SW 1271 (cell line): ENCODE data around the gene ITPR1.
A peak's percentile ranks its signal among the peaks of the same experiment; 100 is the strongest.

Experiments
- DNase-seq, 2 experiments: peaks; one replicate each; lab custom pipeline; 2025; lab: John Stamatoyannopoulos, UW

The ITPR1 gene

GRCh38 chr3:4644951-4645350 is 151.8 kb downstream of the ITPR1 start:
- no peak for DNase-seq

GRCh38 chr3:4645468-4645867 is 152.3 kb downstream of the ITPR1 start:
- DNase-seq = no peak

DNA sequence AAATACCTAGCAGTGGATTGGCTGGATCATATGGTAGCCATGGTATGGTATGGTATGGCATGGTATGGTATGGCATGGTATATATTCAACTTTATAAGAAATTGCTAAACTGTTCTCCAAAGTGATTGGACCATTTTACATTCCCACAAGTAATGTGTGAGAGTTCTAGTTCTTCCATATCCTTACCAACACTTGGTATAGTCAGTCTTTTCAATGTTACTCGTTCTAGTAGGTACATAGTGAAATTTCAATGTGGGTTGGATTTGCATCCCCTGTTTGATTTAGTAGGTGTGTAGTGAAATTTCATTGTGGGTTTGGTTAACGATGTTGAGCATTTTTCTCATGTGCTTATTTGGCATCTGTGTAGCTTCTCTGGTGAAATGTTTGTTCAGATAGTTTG is 154.3 kb downstream of the ITPR1 start:
- DNase-seq = no peak

- DNase-seq = no peak
Observed at GRCh38 chr3:4655145-4656045, 162.2 kb downstream of the ITPR1 start.

GRCh38 chr3:4656059-4656458 is 162.9 kb downstream of the ITPR1 start:
- DNase-seq = peak; percentile 27 to 71

DNA sequence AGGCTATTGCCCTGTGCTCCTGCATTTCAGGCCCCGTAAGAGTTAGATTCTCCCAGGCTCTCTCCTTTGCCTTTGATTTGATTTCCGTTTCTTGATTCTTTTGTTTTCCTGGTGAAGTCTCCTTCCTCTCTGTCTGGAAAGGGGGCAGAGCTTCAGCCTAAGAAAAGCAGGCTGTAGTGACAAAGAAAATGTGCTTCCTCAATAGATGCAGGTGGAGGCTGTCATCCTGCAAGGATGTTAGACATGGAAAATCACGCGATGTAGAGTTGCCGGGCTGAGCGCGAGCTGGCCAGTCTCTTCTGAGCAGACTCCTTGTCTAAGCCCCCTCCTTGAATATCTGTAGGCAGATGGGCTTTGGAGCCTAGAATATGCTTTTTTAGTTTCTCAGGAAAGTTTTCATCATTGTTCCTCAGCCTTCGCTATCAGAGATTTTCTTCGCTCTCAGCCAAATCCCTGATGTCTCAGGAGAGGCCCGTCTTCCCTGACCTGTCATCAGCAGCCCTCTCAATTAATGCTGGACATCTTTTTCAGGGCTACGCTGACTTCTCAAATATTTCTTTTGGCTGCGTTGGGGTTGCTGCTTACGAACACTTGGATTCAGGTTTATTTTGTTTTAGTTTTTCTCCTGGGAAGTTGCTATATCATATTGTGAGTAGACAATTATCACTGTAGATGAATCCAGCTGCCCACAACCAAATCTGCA is 163.6 kb downstream of the ITPR1 start:
- DNase-seq = no peak

GRCh38 chr3:4660936-4661335 is 167.8 kb downstream of the ITPR1 start:
- DNase-seq = no peak

DNA sequence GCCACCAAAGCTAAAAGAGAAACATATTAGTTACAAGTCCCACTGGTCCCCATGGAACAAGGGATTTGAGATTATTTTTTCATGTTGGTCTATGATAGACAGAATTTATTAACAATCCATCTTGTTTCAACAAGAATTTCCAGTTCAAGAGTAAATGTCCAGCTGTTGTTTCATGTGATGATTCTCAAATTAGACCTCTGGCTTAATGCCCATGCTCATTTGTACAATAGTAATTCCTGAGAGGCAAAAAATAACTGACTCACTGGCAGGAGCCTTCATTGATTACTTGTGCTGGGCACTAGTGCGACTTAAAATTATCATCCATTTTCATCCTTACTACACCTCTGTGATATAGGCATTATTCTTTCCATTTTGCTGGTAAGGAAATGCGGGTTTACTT is 171.3 kb downstream of the ITPR1 start:
- DNase-seq = no peak

DNA sequence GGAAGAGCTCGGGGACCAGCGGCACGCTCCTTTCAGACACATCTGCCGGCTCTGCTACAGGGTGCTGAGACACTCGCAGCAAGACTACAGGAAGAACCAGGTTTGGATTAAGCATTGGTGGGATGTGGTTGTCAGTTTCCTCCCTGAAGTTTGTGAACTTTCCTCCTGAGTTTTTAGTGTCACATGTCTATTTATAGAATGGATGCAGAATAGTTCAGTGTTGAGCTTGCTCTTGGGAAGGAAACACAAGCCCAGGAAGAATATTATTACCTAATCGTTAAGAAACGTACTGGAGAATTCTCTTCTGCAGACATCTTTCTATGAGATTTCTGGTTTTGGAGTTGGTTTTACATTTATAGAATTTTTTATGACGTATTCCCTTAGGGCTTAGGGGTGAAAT is 172.0 kb downstream of the ITPR1 start:
- DNase-seq = no peak

GRCh38 chr3:4666071-4666470 is 172.9 kb downstream of the ITPR1 start:
- no peak for DNase-seq

DNA sequence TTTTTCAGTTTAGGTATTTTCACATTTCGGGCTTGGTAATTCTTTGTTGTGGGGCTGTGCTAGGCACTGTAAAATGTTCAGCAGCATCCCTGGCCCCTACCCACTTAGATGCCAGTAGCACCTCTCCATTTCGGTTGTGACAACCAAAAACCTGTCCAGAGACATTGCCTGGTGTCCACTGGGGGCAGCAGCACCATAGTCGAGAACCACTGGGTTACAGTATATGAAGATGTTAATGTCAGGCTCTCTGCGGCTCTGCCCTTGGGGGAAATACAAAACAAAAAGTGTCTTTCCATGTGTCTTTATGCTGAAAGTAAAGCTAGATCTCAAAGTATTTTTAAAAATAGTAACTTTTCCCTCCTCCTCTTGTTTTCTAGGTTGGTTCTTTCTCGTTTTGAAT is 177.2 kb downstream of the ITPR1 start:
- DNase-seq = peak in 1 of 2 experiments; percentile 21

DNA sequence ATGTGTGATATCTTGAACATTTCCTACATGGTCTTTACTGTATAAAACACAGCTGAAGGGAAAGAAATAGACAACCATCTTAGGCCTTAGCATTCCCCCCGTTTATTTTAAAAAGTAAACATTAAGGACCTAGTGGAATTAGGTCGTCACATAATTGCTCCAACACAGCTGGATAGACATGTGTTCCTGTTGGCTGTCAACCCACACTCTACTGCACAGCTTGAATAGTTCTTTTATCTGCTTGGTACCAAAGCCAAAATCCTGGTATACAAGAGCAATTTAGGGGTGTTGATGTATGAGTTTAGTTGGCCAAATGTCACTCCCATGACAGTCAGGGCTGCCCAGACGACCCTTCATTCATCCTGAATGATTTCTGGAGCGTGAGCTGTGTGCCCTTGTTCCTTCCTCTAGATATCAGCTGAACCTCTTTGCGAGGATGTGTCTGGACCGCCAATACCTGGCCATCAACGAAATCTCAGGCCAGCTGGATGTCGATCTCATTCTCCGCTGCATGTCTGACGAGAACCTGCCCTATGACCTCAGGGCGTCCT is 179.7 kb downstream of the ITPR1 start:
- no peak for DNase-seq

- DNase-seq = no peak
Observed at GRCh38 chr3:4674216-4674615, 181.1 kb downstream of the ITPR1 start.

- no peak for DNase-seq
Observed at GRCh38 chr3:4675704-4676103, 182.6 kb downstream of the ITPR1 start.

DNA sequence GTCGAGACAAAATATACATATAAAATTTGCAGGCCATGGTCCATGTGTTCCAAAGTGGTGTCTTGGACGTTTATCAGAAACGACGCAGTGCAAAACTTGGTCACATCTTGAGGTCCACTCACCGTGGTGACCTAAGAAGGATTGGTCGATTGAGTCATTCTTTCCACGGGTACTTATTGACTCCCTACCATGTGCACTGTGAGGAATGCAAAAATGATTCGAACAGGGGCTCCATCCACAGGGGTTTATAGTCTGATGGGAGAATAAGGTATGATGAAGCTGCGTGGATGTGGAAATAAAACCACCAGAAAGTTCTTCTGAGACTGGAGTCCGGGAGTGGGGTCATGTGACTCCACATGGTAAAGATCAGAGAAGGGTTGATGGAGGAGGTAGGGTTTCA is 185.2 kb downstream of the ITPR1 start:
- DNase-seq = no peak

DNA sequence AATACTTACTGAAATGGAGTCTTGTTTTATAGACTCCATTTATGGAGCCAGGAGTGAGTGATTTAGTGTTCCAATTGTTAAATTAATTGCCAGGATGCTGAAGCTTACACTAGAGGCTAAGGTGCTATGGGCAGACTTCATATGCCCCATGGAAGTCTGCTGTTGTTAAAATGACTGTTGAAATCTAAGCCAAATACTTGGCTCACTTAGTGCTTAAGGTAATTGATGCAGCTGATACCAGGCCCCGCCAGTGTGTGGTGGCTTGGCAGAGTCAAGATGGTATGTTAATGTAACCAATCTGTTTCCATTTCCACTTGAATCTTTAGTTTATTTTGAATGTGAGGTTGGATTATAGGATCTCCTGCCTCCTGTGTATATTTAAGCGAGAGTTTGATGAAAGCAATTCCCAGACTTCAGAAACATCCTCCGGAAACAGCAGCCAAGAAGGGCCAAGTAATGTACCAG is 187.1 kb downstream of the ITPR1 start:
- no peak for DNase-seq

GRCh38 chr3:4680871-4681300 is 187.7 kb downstream of the ITPR1 start:
- DNase-seq = no peak

DNA sequence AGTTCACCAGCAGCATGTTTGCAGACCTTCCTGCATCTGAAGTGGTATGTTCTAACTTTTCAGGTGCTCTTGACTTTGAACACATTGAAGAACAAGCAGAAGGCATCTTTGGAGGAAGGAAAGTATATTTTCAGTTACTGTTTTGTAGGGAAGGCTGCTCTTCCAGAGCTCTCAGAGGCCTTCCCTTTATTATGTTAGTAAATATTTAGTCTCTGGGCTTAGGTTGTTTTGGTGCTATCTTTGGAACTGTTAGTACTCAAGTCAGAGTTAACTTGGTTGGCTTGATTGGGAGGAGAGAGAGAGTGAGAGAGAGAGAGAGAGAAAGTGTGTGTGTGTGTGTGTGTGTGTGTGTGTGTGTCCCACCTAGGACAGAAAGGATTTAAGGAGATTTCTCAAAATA is 188.2 kb downstream of the ITPR1 start:
- no peak for DNase-seq

DNA sequence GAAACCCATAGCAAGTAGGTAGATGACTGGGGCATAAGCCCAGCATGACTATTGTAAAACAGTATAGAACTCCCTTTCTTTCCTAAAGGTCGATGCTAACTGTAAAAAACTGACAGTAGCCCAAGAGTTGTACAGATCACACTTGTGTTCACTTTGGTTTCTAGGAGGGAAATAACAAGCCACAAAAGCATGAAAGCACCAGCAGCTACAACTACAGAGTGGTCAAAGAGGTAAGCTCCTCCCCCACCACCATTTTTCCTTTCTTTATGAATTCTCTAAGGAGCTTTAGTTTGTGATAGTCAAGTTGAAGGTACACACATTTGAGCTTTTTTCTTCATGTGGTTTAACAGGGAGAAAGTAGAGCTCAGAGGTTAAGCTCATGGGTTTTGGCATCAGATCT is 191.0 kb downstream of the ITPR1 start:
- no peak for DNase-seq

GRCh38 chr3:4684976-4685375 is 191.8 kb downstream of the ITPR1 start:
- no peak for DNase-seq

- DNase-seq = no peak
Observed at GRCh38 chr3:4685673-4686345, 192.7 kb downstream of the ITPR1 start.

GRCh38 chr3:4686619-4687018 is 193.5 kb downstream of the ITPR1 start:
- DNase-seq = no peak
